ENCODE measurements around the gene GNG12. TPM values are rescaled to one million over a fixed set of nuclear protein-coding genes. Genes with fewer than 3 reads are reported as not detected.

GNG12 gene
- total RNA-seq, 1 donor from 2014 or later = 1.3 TPM

- Mint-ChIP-seq H3K36me3 (ENCODE audit: unreplicated experiment) (no peaks in the 10 kb centered on the region), H3K27me3 (ENCODE audit: unreplicated experiment) (no peaks in the 10 kb centered on the region), H3K9me3 (ENCODE audit: unreplicated experiment) (no peaks in the 10 kb centered on the region), H3K4me1 (ENCODE audit: low read depth, unreplicated experiment) (peaks cover 6% of the 10 kb centered on the region), H3K4me3 (ENCODE audit: unreplicated experiment) (no peak overlapping the region), H3K27ac (ENCODE audit: unreplicated experiment) (no peak overlapping the region)
- TF ChIP-seq CTCF (IDR thresholded peaks at IDR 0.05; ENCODE audit: partially characterized antibody, unreplicated experiment) = no peak
- no peak for DNase-seq
These were observed 128.9 kb downstream of the GNG12 start for GRCh38 chr1:67704351-67704750.

GRCh38 chr1:67701876-67702275, 131.4 kb downstream of the GNG12 start:
- Mint-ChIP-seq H3K27ac (ENCODE audit: unreplicated experiment) (no peak overlapping the region), H3K9me3 (ENCODE audit: unreplicated experiment) (no peaks in the 10 kb centered on the region), H3K4me1 (ENCODE audit: low read depth, unreplicated experiment) (peaks cover 6% of the 10 kb centered on the region), H3K27me3 (ENCODE audit: unreplicated experiment) (no peaks in the 10 kb centered on the region), H3K36me3 (ENCODE audit: unreplicated experiment) (no peaks in the 10 kb centered on the region), H3K4me3 (ENCODE audit: unreplicated experiment) (no peak overlapping the region)
- no peak for DNase-seq
- TF ChIP-seq CTCF (IDR thresholded peaks at IDR 0.05; ENCODE audit: partially characterized antibody, unreplicated experiment) = no peak

GRCh38 chr1:67700692-67701410, 132.4 kb downstream of the GNG12 start:
- Mint-ChIP-seq H3K27me3 (ENCODE audit: unreplicated experiment) (no peaks in the 10 kb centered on the region), H3K36me3 (ENCODE audit: unreplicated experiment) (no peaks in the 10 kb centered on the region), H3K4me1 (ENCODE audit: low read depth, unreplicated experiment) (peaks cover 6% of the 10 kb centered on the region), H3K4me3 (ENCODE audit: unreplicated experiment) (no peak overlapping the region), H3K9me3 (ENCODE audit: unreplicated experiment) (no peaks in the 10 kb centered on the region), H3K27ac (ENCODE audit: unreplicated experiment) (peak overlapping the region; percentile 20)
- no peak for TF ChIP-seq CTCF (IDR thresholded peaks at IDR 0.05; ENCODE audit: partially characterized antibody, unreplicated experiment)
- DNase-seq = peak; percentile 47

GRCh38 chr1:67700220-67700619, 133.0 kb downstream of the GNG12 start:
- no peak for DNase-seq
- no peaks in the 10 kb centered on the region for H3K36me3 Mint-ChIP-seq (ENCODE audit: unreplicated experiment)
- H3K4me1 Mint-ChIP-seq (ENCODE audit: low read depth, unreplicated experiment) = peaks cover 6% of the 10 kb centered on the region
- no peak overlapping the region for H3K27ac Mint-ChIP-seq (ENCODE audit: unreplicated experiment)
- H3K9me3 Mint-ChIP-seq (ENCODE audit: unreplicated experiment) = no peaks in the 10 kb centered on the region
- no peak overlapping the region for H3K4me3 Mint-ChIP-seq (ENCODE audit: unreplicated experiment)
- TF ChIP-seq CTCF (IDR thresholded peaks at IDR 0.05; ENCODE audit: partially characterized antibody, unreplicated experiment) = no peak
- no peaks in the 10 kb centered on the region for H3K27me3 Mint-ChIP-seq (ENCODE audit: unreplicated experiment)

- no peak for DNase-seq
- Mint-ChIP-seq H3K9me3 (ENCODE audit: unreplicated experiment) (no peaks in the 10 kb centered on the region), H3K27ac (ENCODE audit: unreplicated experiment) (no peak overlapping the region), H3K27me3 (ENCODE audit: unreplicated experiment) (peaks cover 3% of the 10 kb centered on the region), H3K36me3 (ENCODE audit: unreplicated experiment) (no peaks in the 10 kb centered on the region), H3K4me3 (ENCODE audit: unreplicated experiment) (no peak overlapping the region), H3K4me1 (ENCODE audit: low read depth, unreplicated experiment) (peaks cover 6% of the 10 kb centered on the region)
- no peak for TF ChIP-seq CTCF (IDR thresholded peaks at IDR 0.05; ENCODE audit: partially characterized antibody, unreplicated experiment)
These were observed 136.6 kb downstream of the GNG12 start for GRCh38 chr1:67696708-67697107.
